Measurements from ENCODE around the gene ERC2.
A peak's percentile ranks its signal among the peaks of the same experiment; 100 is the strongest.

Gene ERC2

DNA sequence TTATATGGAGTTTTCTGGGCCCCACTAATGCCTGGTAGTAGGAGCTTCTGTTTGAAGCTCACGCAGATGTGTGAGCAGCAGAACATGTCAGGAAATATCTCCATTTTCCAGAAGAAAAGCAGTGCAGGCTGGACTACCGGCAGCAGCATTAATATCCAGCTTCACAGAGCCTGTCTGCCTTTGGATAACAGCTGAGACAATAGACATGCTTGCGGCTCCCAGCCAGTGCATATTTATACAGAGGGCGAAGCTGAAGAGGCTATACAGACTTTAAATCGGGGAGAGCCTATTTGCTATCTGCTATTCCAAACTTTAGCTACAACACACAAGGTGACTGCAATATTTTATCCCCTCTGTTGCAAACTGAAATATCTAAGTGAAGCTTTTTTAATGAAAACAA is 731.1 kb downstream of the ERC2 start:
- FAIRE-seq (no peak), DNase-seq (ENCODE audit: insufficient read length) (no peak)
- no peak for TF ChIP-seq POLR2AphosphoS5 (IDR thresholded peaks at IDR 0.05; ENCODE audit: low read depth, low read length)
- TF ChIP-seq POLR2A (IDR thresholded peaks at IDR 0.05; ENCODE audit: low read depth, low read length) = no peak
- no peak for TF ChIP-seq TAF1 (IDR thresholded peaks at IDR 0.05; ENCODE audit: borderline replicate concordance, low read depth, low read length)

DNA sequence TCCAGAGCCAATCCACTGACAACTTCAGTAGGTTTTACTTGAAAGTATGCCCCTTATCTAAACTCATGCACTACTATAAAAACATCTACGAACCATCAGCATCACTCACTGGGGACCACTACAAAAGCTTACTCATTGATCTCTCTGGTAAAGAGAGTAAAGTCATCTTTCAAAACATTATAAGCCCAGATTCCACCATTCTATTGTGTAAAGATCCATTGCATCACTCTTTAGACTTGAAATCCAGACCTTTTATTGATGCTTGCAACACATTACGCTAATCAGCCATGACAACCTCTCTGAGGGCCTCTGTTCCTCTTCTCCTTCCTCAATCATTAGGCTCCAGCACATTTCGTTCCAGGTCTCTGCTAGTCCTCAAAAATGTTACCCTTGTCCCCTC is 732.3 kb downstream of the ERC2 start:
- FAIRE-seq (no peak), DNase-seq (ENCODE audit: insufficient read length) (no peak)

GRCh38 chr3:55731741-55732140 is 736.5 kb downstream of the ERC2 start:
- TF ChIP-seq TAF1 (IDR thresholded peaks at IDR 0.05; ENCODE audit: borderline replicate concordance, low read depth, low read length) (no peak), POLR2AphosphoS5 (IDR thresholded peaks at IDR 0.05; ENCODE audit: low read depth, low read length) (no peak), POLR2A (IDR thresholded peaks at IDR 0.05; ENCODE audit: low read depth, low read length) (no peak)
- no peak for DNase-seq (ENCODE audit: insufficient read length)
- no peak for FAIRE-seq

More for the DNA sequence above, 732.3 kb downstream of the ERC2 start:
- no peak for TF ChIP-seq TAF1 (IDR thresholded peaks at IDR 0.05; ENCODE audit: borderline replicate concordance, low read depth, low read length)
- no peak for TF ChIP-seq POLR2A (IDR thresholded peaks at IDR 0.05; ENCODE audit: low read depth, low read length)
- no peak for TF ChIP-seq POLR2AphosphoS5 (IDR thresholded peaks at IDR 0.05; ENCODE audit: low read depth, low read length)

GRCh38 chr3:55729546-55729945 is 738.7 kb downstream of the ERC2 start:
- no peak for DNase-seq (ENCODE audit: insufficient read length)
- TF ChIP-seq POLR2AphosphoS5 (IDR thresholded peaks at IDR 0.05; ENCODE audit: low read depth, low read length) = no peak
- TF ChIP-seq TAF1 (IDR thresholded peaks at IDR 0.05; ENCODE audit: borderline replicate concordance, low read depth, low read length) = no peak
- no peak for TF ChIP-seq POLR2A (IDR thresholded peaks at IDR 0.05; ENCODE audit: low read depth, low read length)
- FAIRE-seq = no peak

- DNase-seq (ENCODE audit: insufficient read length) (no peak), FAIRE-seq (no peak)
- no peak for TF ChIP-seq POLR2A (IDR thresholded peaks at IDR 0.05; ENCODE audit: low read depth, low read length)
- TF ChIP-seq POLR2AphosphoS5 (IDR thresholded peaks at IDR 0.05; ENCODE audit: low read depth, low read length) = no peak
- TF ChIP-seq TAF1 (IDR thresholded peaks at IDR 0.05; ENCODE audit: borderline replicate concordance, low read depth, low read length) = no peak
These were observed 739.7 kb downstream of the ERC2 start for GRCh38 chr3:55728461-55729100.

- DNase-seq (ENCODE audit: insufficient read length) = no peak
- no peak for TF ChIP-seq POLR2AphosphoS5 (IDR thresholded peaks at IDR 0.05; ENCODE audit: low read depth, low read length)
- TF ChIP-seq TAF1 (IDR thresholded peaks at IDR 0.05; ENCODE audit: borderline replicate concordance, low read depth, low read length) = no peak
- TF ChIP-seq POLR2A (IDR thresholded peaks at IDR 0.05; ENCODE audit: low read depth, low read length) = no peak
- no peak for FAIRE-seq
These were observed 741.8 kb downstream of the ERC2 start for GRCh38 chr3:55726501-55726775.

DNA sequence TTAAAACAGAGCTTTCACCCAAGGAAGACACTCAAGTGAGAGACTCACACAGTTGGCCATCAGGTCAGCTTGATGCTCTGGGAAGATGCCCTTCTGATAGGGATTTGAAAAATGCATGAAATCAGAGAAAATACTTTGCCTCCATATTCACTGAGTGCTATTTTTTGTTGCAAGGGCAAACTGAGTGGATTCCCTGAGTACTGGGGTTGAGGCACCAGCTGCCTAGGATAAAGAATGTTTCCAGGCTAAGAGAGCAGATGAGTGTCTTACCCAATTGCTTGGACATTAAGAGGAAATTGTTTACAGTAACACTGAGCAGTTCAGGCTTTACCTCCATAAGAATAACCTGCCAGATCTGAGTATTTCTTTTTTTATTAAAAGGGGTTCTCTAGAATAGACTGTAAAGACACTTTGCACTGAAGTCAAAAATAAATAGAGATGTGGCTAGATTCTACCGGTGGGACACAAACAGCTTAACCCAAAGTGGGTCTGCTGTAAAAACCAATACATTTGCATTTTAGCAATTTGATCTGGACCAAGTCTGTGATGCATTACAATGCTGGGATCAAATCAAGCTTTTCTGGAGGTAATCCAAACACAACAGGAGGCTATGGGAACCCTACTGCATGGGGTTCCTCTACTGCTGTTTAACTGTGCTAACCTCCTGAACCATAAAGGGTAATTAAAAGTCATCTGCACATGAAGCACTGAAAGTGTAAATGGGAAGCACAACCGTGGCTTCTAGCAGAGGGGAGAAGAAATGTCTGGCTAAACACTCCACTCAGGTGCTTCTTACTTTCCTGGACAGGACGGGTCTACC is 742.4 kb downstream of the ERC2 start:
- TF ChIP-seq POLR2A (IDR thresholded peaks at IDR 0.05; ENCODE audit: low read depth, low read length) = no peak
- no peak for TF ChIP-seq POLR2AphosphoS5 (IDR thresholded peaks at IDR 0.05; ENCODE audit: low read depth, low read length)
- no peak for TF ChIP-seq TAF1 (IDR thresholded peaks at IDR 0.05; ENCODE audit: borderline replicate concordance, low read depth, low read length)
- FAIRE-seq = peak; percentile 54
- DNase-seq (ENCODE audit: insufficient read length) = no peak

GRCh38 chr3:55724821-55725220 is 743.4 kb downstream of the ERC2 start:
- no peak for DNase-seq (ENCODE audit: insufficient read length)
- FAIRE-seq = peak; percentile 67
- TF ChIP-seq TAF1 (IDR thresholded peaks at IDR 0.05; ENCODE audit: borderline replicate concordance, low read depth, low read length) (no peak), POLR2A (IDR thresholded peaks at IDR 0.05; ENCODE audit: low read depth, low read length) (no peak), POLR2AphosphoS5 (IDR thresholded peaks at IDR 0.05; ENCODE audit: low read depth, low read length) (no peak)

DNA sequence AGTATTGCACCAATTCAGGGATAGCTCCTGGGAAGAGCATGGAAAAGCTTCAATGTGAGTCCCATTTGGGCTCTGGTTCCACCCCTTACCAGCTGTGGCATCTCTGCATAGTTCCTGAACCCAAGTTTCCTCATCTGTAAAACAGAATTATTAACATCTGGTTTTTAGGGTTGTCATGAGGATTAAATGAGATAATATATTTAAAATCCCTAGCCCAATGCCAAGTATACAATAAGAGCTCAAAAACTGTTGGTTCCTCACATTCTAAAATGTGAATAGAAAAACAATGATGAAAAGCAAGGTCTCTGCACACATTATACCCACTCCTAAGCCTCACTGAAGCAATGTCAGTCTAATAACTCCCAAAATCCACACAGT is 743.9 kb downstream of the ERC2 start:
- no peak for FAIRE-seq
- TF ChIP-seq TAF1 (IDR thresholded peaks at IDR 0.05; ENCODE audit: borderline replicate concordance, low read depth, low read length) = no peak
- no peak for TF ChIP-seq POLR2A (IDR thresholded peaks at IDR 0.05; ENCODE audit: low read depth, low read length)
- no peak for DNase-seq (ENCODE audit: insufficient read length)

GRCh38 chr3:55723653-55724406 is 744.4 kb downstream of the ERC2 start:
- TF ChIP-seq POLR2A (IDR thresholded peaks at IDR 0.05; ENCODE audit: low read depth, low read length) (no peak), TAF1 (IDR thresholded peaks at IDR 0.05; ENCODE audit: borderline replicate concordance, low read depth, low read length) (no peak), POLR2AphosphoS5 (IDR thresholded peaks at IDR 0.05; ENCODE audit: low read depth, low read length) (no peak)

GRCh38 chr3:55721716-55722484 is 746.4 kb downstream of the ERC2 start:
- FAIRE-seq (peak; percentile 87), DNase-seq (ENCODE audit: insufficient read length) (no peak)
- TF ChIP-seq POLR2A (IDR thresholded peaks at IDR 0.05; ENCODE audit: low read depth, low read length) = no peak
- TF ChIP-seq POLR2AphosphoS5 (IDR thresholded peaks at IDR 0.05; ENCODE audit: low read depth, low read length) = no peak
- TF ChIP-seq TAF1 (IDR thresholded peaks at IDR 0.05; ENCODE audit: borderline replicate concordance, low read depth, low read length) = no peak

More at GRCh38 chr3:55723653-55724406, 744.4 kb downstream of the ERC2 start:
- no peak for DNase-seq (ENCODE audit: insufficient read length)
- FAIRE-seq = no peak

All from GM12892 (cell line).